Uterus (tissue), 2 donors: ENCODE data around the gene SLC44A5.

Experiments used
- CTCF ChIP-seq, 4 experiments: fragments of 200-600 bp in 2 of 4; fragments of 450-650 bp in 2 of 4; sonication (generic) in 2 of 4; IDR thresholded peaks; one replicate each; pipeline ENCODE4 v1.5.1; 2016 to 2019; ENCODE audit warnings: antibody characterized with exemption in 4 of 4, mild to moderate bottlenecking in 2 of 4, moderate library complexity in 1 of 4
- POLR2A ChIP-seq, 2 donors: fragments of 450-650 bp; IDR thresholded peaks; one replicate each; pipeline ENCODE4 v1.6.1; 2016; ENCODE audit warnings: antibody characterized with exemption in 2 of 2, mild to moderate bottlenecking in 1 of 2, moderate library complexity in 1 of 2

DNA sequence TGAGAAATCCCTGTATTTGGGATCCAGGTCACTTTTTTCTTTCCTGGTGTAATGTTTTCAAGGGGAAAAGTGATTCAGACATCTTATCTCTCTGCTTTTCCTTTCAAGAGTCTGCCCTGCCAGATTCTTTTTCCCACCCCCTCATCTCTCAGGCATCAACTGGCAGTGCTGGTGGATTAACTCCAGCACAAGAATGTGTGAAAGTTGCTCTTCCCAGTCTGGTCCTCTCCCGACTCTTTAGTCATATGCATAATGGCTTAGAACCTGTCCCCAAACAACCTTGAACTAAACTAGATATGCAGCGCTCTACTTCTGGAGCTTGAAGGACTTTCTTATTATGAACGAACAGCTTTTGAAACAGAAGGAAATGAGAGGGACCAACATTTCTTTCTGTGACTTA is 88.5 kb downstream of the SLC44A5 start:
- TF ChIP-seq POLR2A (IDR thresholded peaks at IDR 0.05) (no peak), CTCF (IDR thresholded peaks at IDR 0.05) (no peak)
